Jurkat, Clone E6-1 (cell line): ENCODE measurements around the gene CNPPD1.

Experiments
- DNase-seq: peaks from one replicate; pipeline ENCODE4 v3.0.0-alpha.2; 2011; ENCODE audit warnings: low read depth, low spot score
- H3K4me3 ChIP-seq: 2 replicates; pipeline ENCODE4 v1.5.1; 2011; ENCODE audit warnings: mild to moderate bottlenecking, low read length, control low read depth, moderate library complexity

Gene CNPPD1

DNA sequence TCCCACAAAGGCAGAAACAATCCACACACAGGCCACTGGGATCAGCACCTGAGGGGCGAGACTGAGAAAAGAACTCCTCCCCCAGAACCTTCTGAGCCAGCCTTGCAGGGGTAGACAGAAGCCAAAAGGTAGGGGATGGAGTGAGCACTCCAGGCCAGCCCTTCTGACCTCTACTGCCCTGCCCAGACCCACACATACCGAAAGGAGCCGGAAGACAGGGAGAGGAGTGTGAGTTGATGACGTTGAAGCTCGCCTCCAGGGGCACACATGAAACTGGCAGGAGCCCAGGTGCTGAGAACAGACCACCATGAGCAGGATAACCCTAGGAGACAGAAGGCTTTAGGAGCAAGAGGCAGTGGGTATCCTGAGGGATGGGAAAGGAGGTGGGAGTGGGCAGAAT is 8.7 kb downstream of the CNPPD1 start:
- DNase-seq = no peak

GRCh38 chr2:219165058-219165911 is 11.4 kb downstream of the CNPPD1 start:
- DNase-seq = no peak
- no peak overlapping the region for H3K4me3 ChIP-seq

More for the DNA sequence above, 8.7 kb downstream of the CNPPD1 start:
- no peak overlapping the region for H3K4me3 ChIP-seq

DNA sequence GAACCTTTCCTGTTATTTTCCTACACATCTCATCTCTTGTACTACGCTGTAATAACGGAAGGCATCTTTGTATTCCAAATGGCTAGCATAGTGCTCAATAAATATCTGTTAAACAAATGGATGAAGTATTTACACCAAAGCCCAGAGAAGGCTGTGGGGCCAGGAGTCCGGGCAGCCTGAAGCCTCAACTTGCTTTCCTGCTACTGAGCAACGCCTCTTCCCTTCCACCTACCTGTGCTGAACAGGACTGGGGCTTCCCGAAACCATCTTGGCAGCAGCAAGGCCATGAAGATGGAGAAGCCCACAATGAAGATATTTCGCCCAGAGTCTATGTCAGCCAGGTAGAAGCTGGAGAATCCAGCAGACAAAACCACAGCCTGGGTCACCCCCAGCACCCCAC is 13.6 kb downstream of the CNPPD1 start:
- DNase-seq = no peak

DNA sequence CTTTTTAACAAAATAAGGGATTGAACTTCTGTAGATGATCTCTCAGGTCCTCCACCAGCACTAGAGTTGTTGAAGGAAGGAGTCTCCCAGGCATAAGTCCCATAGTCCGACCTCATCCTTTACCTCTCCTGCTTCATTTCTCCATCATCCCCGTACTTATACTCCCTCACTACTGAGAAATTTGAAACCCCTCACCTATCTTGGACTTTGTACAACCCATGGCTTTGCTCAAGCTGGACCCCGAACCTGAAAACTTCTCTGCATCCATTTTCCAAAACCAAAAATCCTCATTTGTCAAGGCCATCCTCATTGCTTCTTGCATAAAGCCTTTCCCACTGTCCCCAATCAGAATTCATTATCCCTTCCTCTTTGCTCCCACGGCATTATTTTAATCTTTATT is 15.6 kb downstream of the CNPPD1 start:
- no peak for DNase-seq
- peak overlapping the region; percentile 69 for H3K4me3 ChIP-seq

More for the DNA sequence above, 13.6 kb downstream of the CNPPD1 start:
- H3K4me3 ChIP-seq = no peak overlapping the region

DNA sequence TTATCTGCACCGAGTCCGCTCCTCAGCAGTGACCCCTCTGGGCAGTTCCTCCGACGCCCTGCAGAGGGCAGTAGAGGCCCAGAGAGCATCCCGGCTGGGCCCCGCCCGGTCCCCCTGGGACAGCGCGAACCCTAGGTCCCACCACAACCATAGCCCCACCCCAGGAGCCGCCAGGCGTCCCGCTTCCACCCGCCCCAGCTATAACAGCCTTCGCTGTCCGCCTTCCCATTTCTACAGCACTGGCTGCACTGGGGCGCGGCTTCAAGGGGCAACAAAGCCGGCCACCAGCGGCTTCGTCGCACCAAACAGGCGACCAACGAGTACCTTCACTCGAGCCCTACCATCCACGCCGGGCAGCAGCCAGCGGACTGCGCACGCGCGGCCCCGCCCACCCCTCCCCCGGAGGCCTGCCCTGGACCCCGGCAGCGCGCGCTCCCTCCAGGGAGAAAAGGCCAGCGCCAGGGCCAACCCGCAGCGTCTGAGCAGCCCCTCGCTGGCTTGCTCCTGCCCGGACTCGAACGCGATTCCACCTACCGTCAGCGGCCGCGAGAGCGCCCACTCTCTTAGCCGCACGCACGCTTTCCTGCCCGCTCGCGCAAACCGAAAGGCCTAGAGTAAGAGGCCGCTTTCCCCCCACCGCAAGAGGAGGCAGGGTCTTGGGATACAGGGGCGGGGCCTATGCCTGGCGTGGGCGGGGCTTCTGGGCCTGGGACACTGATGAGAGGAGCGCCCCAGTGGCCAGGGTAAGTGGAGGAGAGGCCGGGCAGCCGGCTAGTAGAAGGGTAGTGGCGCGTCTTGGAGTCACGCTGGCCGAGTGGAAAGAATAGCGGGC is 16.3 kb downstream of the CNPPD1 start, which contains the start of gene NHEJ1:
TSS of gene NHEJ1 (minus strand) at position 630 of the 832 bp plus-strand sequence. CDS start 2,453 bp downstream, outside the sequence.
- H3K4me3 ChIP-seq = peak within 1 kb of the TSS; percentile 69
- peak; percentile 80 for DNase-seq

- H3K4me3 ChIP-seq = peak overlapping the region; percentile 69
- no peak for DNase-seq
These were observed 16.9 kb downstream of the CNPPD1 start for GRCh38 chr2:219159771-219160185.

- H3K4me3 ChIP-seq = no peak overlapping the region
- DNase-seq = no peak
These were observed 18.1 kb downstream of the CNPPD1 start for GRCh38 chr2:219158586-219158985.

GRCh38 chr2:219158025-219158424 is 18.7 kb downstream of the CNPPD1 start:
- no peak for DNase-seq
- H3K4me3 ChIP-seq = no peak overlapping the region

DNA sequence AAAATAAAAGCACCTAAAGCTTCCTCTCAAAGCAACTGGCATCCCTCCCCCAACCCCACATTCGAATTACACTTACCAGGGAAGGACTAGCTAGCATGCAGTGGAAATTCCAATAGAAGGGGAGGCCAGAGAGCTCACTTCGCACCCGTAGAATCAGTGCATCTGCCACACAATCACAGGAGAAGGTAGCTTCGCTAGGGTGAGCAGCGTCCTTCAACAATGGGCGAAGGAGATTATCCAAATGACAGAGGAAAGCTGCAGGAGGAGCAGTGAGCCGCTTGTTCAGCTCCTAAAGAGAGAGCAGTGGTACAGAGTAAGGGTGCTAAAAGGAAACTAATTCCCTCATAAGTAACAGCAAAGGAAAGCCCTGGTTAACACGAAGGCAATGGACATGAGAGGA is 19.3 kb downstream of the CNPPD1 start:
- H3K4me3 ChIP-seq = no peak overlapping the region
- no peak for DNase-seq

DNA sequence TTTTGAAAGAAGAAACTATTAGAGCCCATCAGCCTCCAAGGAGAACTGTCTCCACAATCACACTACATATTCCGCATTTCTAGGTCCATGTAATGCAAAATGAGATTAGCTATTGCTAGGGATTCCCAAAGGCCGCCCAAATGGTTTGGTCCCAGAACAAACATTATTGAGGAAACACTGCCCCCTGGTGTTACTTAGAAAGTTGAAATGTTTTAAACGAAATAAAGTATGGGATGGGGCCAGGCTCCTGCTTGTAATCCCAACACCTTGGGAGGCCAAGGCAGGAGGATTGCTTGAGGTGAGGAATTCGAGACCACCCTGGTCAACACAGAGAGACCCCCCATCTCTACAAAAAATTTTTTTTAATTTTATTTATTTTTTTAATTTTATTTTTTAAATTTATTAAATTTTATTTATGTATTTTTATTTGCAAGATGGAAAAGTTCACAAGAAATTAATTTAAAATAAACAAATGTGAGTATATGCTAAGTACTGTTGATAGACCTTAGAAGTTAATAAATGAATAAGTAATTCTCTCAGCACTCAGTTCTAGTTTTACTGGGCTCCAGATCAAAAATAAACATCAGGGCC is 21.6 kb downstream of the CNPPD1 start:
- DNase-seq = peak; percentile 64
- no peak overlapping the region for H3K4me3 ChIP-seq

DNA sequence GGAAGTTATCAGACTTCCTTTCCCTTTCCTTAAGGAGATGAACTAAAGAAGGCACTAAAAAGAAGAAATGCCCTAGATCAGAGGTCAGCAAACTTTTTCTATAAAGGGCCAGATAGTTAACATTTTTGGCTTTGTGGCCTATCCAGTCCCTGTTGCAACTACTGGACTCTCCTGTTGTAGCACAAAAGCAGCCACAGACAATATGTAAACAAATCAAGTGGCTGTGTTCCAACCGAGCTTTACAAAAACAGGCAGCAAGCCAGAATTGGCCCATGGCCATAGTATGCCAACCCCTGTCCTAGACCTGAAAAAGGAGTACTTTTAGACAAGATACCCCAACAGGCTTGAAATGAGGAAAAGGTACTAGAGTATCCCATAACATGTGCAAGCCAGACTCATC is 27.1 kb downstream of the CNPPD1 start:
- DNase-seq = no peak
- H3K4me3 ChIP-seq = no peak overlapping the region

- DNase-seq = no peak
- no peak overlapping the region for H3K4me3 ChIP-seq
These were observed 34.4 kb downstream of the CNPPD1 start for GRCh38 chr2:219142329-219142728.

GRCh38 chr2:219140722-219141121 is 36.0 kb downstream of the CNPPD1 start:
- no peak overlapping the region for H3K4me3 ChIP-seq
- DNase-seq = no peak

DNA sequence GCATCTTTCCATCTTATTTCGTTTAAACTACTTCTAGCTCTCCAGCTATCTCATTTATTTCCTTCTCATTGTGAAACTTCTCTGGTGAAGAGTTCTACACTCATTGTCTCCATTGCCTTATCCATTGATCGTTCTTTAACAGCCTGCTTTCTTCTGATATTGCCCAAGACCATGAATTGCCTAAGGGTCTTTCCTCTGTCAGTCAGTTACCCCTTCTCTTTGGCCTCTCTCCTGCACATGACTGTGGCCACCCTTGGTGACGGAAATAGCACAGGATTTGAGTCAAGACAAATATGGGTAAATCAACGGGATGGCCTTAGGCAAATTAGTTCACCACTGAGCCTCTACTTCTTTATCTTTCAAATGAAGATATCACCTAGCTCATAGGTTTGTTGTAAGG is 42.7 kb downstream of the CNPPD1 start:
- DNase-seq = no peak
- H3K4me3 ChIP-seq = no peak overlapping the region

DNA sequence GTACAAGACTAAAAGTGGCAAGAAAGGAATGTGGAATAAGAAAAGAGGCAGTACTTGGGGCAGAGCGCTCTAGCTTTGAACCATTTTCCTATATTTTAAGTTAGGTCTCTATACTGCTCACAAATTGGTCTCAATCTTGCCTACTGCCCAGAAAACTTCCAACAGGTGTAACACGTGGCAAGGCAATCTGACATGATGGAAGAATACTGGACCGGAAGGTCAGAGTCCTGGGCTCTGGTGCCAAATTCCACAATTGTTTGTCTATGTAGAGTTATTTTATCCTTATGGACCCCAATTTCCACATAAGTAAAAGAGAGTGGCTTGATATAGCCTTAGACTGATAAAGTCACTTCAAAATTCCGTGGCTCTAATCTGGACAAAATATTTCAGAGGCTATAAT is 45.0 kb downstream of the CNPPD1 start:
- no peak overlapping the region for H3K4me3 ChIP-seq
- DNase-seq = no peak

GRCh38 chr2:219131327-219131726 is 45.4 kb downstream of the CNPPD1 start:
- H3K4me3 ChIP-seq = no peak overlapping the region
- no peak for DNase-seq

- H3K4me3 ChIP-seq = no peak overlapping the region
- DNase-seq = no peak
These were observed 47.1 kb downstream of the CNPPD1 start for GRCh38 chr2:219129589-219129988.

DNA sequence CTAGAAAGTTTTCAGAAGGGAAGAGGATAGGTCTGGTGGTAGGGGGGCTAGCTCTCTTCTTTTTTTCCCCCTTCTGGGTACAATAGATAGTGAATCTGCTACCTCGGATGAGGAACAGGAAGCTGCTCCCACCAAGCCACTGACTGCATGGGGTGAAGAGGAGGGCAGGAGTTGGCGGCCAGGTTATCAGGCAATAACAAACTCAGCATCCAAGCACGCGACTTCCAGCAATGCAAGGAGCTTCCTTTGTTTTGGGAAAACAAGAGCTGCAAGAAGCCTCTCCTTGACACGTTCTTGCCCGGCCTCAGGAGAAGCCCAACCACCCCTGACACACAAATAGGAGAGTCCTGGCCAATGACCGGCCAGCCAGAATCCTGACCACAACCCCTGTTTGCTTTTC is 48.3 kb downstream of the CNPPD1 start:
- no peak for DNase-seq

DNA sequence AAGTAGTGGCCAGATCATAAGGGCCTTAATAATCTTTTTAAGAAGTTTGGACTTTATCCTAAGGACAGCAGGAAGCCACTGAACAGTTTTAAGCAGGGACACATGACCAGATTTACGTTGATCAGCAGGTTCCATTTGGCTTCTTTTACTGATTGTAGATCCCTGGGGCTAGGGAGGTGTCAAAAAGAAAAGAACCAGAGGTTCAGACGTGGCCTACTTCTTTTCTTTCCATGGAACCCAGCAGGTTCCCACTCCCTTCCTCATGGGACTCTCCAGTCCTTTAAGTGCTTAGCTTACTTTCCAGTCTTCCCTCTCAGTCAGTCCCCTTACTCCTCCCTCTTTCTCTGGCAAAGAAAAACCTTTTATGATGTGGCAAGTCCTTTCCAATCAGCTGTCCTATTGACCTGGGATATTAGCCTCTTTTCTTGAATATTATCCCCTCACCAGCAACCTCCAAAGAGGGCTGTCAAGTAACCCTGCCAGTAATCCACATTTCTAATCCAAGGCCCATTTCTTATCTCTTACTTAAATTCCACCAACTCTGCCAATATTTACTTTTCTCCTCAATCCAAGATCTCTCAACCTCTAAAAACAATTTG is 49.6 kb downstream of the CNPPD1 start:
- H3K4me3 ChIP-seq = no peak overlapping the region
- DNase-seq = no peak

More for the DNA sequence above, 48.3 kb downstream of the CNPPD1 start:
- H3K4me3 ChIP-seq = no peak overlapping the region
